Activated CD4-positive, alpha-beta T cell treated with anti-CD3 and anti-CD28 coated beads for 1 hour (primary cell): ENCODE results near the gene PDE5A.
A peak's percentile ranks its signal among the peaks of the same experiment; 100 is the strongest.
"Not testable (repeated sequence)": the region's sequence is repeated elsewhere in the genome, so short reads cannot be mapped to it uniquely, and the experiment has no call there.

Experiments used
- DNase-seq: peaks from one replicate; pipeline ENCODE4 v3.0.0-alpha.2; 2020

The PDE5A gene

GRCh38 chr4:119643306-119644042 is 14.9 kb upstream of the PDE5A start:
- DNase-seq = no peak

- DNase-seq = no peak
These were observed 13.2 kb upstream of the PDE5A start for GRCh38 chr4:119641765-119642164.

GRCh38 chr4:119638359-119638758 is 9.8 kb upstream of the PDE5A start:
- no peak for DNase-seq

DNA sequence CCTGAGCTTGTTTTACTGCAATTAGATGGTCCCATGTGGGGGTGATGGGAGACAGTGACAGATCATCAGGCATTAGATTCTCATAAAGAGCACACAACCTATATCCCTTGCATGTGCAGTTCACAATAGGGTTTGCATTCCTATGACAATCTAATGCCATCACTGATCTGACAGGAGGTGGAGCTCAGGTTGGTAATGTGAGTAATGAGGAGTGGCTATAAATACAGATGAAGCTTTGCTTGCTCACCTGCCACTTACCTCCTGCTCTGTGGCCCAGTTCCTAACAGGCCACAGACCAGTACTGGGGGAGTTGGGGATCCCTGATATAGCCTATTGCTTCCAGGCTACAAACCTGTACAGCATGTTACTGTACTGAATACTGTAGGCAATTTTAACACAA is 8.2 kb upstream of the PDE5A start:
- DNase-seq = not testable (repeated sequence)

GRCh38 chr4:119632216-119632615 is 3.6 kb upstream of the PDE5A start:
- DNase-seq = no peak

DNA sequence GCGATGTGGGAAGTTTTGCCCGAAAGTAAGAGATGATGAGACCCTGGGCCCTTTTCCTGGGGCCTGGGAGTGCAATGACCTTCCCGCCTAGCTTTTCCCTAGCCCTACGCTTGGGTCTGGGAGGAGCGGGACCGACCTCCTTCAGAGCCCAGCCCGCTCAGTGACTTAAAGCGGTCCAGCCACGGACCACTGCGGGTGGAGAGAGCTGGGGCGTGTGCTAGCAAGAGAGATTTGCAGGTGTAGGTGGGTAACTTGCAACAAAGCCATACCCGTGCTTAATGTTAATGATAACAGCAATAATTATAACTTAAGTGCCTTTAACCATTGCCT is 503 bp upstream of the PDE5A start:
- no peak for DNase-seq

- DNase-seq = peak; percentile 36
These were observed 1.0 kb downstream of the PDE5A start for GRCh38 chr4:119627267-119628255.

DNA sequence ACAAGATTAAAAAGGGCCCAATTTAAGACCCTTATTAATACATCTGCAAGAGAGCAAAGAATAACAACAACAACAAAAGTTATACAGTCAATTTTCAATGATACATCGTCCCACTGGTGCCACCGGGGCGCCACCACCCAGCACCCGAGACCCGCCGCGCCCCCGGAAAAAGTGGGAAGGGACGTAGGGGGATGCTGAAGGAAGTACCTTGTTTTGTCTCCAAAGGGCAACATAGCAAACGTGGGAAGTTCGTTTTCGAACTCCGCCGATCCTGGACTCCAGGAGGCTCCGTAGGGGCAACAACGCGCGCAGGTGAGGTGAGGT is 1.7 kb downstream of the PDE5A start:
- DNase-seq = no peak

DNA sequence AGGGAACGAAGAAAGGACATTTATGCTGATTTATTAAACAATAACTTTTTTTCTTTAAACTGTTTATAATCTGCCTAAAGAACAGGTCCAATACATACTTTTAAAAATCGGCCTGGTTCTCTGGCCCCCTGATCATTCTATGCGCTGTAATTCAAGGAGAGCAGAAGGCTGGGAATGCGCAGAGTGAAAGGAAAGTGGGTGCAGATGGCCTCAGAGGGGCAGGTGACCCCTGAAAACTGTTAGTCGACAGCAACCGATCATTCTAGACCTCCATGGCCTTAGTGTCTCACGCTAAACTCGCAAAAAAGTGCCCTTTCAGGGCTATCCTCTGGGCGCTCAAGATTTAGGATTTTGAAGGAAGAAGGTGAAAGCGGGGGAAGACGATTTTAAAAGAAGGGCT is 2.2 kb downstream of the PDE5A start:
- no peak for DNase-seq

GRCh38 chr4:119625761-119626160 is 2.8 kb downstream of the PDE5A start:
- no peak for DNase-seq

GRCh38 chr4:119624356-119624755 is 4.2 kb downstream of the PDE5A start:
- no peak for DNase-seq

DNA sequence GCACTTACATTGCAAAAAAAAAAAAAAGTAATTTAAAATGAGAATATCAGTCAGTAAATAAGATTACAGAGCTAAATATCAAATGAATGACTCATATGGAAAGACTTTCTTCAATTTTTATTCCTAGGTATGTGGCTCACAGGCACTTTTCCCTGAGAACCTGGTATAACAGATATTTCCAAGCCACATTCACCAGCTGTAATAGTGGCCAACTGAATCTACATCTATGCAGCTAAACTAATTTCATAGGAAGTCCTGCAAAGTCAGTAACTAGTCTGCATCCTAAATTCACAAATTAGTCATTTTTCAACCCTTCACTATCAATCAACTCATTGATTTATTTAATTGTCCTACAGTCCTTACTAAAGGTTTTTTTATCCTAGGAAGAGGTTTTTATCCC is 5.6 kb downstream of the PDE5A start:
- DNase-seq = no peak

- no peak for DNase-seq
These were observed 13.4 kb downstream of the PDE5A start for GRCh38 chr4:119615068-119615719.

- no peak for DNase-seq
These were observed 24.3 kb downstream of the PDE5A start for GRCh38 chr4:119604266-119604665.

GRCh38 chr4:119602366-119602765 is 26.2 kb downstream of the PDE5A start:
- no peak for DNase-seq

GRCh38 chr4:119598521-119598920 is 30.1 kb downstream of the PDE5A start:
- no peak for DNase-seq

DNA sequence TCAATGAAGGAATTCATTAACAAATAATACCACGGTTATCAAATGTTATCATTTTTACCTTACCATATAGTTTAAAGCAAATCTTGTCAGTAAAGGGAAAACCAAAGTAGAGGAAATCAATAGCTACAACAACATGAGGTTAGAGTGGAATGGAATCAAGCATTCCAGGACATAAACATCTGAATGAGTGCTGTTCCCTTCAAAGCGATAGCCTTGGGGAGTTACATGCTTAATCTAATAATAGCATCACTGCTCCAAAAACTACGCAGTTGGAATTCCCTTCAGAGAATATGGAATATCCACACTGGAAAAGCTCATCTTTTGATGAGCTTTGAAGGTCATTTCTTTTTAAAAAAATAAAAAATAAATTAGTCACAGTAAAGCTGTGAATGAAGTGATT is 31.2 kb downstream of the PDE5A start:
- DNase-seq = no peak

DNA sequence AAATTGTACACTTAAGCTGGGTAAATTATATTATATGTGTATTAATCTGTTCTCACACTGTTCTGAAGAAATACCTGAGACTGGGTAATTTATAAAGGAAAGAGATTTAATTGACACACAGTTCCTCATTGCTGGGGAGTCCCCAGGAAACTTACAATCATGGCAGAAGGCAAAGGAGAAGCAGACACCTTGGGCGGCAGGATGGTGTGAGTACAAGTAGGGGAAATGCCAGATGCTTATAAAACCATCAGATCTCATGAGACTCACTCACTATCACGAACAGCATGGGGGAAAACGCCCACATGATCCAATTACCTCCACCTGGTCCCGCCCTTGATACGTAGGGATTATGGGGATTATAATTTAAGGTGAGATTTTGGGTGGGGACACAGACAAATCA is 34.9 kb downstream of the PDE5A start:
- DNase-seq = no peak

GRCh38 chr4:119592830-119593229 is 35.8 kb downstream of the PDE5A start:
- DNase-seq = no peak

- DNase-seq = no peak
These were observed 39.4 kb downstream of the PDE5A start for GRCh38 chr4:119589165-119589564.

DNA sequence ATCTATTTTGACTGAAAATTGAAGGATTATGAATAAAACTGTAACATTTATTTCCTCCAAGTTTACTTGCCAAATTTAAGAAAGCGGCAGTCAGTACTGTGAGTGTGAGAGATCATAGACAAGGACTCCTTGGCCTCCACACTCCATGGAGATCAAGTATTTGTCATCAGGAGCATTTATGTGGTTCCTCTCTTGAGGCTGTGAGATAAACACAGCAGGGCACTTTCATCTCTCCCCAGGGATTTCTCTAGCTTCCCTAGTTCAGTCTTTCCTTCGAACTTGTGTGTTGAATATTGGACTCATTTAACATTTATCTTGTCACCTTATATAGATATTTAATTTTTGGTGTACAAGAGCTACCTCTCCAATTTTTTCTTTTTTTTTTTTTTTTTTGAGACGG is 40.8 kb downstream of the PDE5A start:
- DNase-seq = no peak

DNA sequence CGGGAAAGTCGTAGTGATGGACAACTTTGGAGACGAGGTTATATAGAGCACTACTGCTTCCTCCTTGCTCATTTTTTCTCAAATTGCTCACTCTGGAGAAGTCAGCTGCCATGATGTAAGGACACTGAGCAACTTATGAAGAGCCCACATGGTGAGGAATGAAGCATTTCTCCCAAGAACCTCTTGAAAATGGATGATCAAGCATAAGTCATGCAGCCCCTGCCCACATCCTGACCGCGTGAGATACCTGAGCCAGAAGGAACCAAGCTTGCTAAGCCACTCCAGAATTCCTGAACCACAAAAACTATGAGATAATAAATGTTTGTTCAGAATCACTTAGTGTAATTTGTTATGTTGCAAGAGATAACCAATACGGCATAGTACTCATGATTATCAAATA is 42.8 kb downstream of the PDE5A start:
- no peak for DNase-seq

DNA sequence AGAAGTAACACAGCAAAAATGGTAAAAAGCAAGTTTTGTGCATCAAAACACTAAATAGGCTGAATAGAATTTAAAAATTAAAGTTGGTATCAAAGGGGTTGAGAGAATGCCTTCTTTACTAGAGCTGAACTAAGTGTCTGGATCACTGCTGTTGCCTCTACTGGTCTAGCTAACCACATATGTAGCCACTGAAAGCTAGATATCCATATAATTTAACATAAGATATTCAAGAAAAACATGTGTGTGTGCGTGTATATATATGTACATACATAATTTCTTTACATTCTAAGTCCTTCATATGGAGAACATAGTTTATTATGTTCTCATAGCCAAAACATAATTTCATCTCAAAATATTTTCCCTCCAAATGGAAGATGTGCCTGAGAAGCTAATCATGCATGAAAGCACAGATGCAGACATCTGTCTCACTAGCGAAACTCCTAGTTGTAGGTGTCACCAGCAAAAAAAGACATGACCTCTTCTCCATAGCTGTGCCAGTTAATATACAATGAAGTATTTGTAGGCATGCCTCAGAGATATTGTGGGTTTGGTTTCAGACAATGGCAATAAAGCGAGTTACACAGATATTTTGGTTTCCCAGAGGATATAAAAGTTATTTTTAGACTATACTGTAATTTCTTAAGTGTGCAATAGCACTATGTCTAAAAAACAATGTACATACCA is 47.3 kb downstream of the PDE5A start:
- DNase-seq = no peak
